GM03348 (cell line): ENCODE data around the gene ERP27.

ENCODE experiments used
- DNase-seq: peaks from one replicate; pipeline ENCODE4 v3.0.0; 2012; ENCODE audit warnings: low spot score

Gene ERP27

GRCh38 chr12:14868916-14869506, 69.3 kb downstream of the ERP27 start:
- no peak for DNase-seq
